ENCODE measurements around the gene DLL4.

The DLL4 gene

DNA sequence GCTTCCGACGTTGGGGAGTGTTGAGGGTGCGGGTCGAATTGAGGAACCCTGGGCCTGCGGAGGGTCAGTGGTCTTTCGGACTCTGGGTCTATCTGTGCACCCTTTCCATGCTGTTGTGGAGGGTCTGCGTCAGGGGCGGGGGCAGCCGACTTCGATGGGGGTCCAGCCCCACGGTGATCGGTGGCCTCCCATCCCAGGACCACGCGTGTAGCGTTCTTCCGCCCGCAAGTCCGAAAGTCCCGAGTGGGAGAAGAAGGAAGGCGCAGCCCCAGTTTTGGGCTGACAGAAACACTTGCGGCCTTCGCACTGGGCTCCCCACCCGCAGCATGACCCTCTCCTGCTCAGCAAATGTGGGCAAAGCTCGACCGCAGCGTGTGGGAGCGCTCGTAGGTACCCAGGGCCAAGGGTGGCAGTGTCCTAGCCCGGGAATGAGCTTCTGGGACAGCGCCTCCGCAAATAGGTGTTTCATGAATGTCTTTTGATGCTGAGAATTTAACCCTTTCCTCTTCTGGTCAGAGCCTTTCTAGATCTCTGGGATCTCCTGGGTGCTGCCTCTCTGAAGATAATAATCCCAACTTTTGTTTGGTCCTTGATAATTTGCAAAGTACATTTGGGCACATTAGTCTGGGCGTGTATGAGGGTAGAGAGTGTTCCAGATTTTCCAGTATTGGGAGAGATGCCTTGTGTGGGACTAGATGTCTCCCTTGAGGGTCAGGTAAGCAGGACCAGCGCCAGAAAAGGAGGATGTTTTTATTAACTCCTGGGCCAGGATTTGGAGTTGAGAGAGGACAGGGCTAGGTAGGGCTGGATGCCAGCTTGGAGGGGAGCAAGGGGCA lies 2.3 kb upstream of the DLL4 start:
- no peak for DNase-seq (ENCODE audit: low read depth, low spot score)

DNA sequence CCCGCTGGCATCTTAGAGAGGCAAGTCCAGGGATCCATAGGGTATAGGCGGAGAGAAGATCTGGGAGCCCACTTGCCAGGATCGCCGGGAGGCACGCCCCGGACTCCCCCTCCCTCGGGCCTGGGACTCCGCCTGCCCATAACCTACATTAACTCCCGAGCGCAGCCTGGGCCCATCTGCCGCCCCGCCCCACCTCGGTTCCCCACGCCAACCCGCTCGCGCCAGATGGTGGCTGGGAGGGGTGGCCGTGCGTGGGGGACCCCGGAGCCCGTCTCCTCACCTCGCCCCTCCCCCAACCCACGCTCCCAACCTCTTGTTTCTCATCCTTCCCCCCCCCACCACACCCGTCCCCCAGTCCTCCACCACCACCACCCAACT lies 1.7 kb upstream of the DLL4 start:
- no peak for DNase-seq (ENCODE audit: low read depth, low spot score)

DNA sequence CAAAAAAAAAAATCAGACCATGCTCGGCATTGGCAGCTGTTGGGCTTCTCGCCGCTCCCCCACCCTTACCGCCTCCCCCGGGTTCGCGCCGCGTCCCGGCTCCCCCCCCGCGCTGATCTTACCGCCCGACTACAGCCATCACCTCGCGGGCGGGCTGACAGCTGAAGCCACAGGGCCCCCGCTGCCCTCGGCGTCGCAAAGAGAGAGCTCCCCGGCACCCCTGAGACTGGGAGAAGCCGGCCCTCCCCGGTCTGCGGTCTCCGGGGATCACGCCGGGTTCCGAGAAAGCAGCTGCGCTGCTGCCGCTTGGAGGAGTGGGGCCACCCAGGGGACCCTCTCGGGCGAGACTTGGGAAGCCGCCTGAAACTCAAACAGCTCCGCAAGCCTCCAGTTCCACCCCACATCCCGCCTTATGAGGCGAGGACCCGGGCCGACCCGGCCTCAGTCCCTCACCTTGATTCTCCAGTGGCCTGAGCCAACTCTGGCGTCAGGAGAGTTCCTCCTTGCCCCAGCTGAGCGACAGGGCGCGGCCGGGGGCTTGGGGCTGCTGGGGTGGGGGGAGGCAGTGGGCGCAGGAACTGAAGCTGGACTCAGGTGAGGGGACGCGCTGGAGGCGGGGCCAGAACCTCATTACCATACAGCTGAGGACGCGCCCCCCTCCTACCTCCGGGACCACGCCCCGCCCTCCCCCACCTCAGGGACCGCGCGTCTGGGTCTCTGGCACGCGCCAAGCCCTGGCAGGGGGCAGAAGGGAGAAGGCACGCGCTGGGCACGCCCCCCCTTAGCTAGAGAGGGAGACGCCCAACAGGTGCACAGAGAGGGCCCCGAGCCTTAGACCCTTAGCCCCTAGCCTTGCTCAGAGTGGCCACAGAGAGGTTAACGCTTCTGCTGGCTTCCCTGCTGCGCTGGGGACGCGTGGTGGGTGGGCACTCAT lies 1.0 kb upstream of the DLL4 start:
- no peak for DNase-seq (ENCODE audit: low read depth, low spot score)

DNA sequence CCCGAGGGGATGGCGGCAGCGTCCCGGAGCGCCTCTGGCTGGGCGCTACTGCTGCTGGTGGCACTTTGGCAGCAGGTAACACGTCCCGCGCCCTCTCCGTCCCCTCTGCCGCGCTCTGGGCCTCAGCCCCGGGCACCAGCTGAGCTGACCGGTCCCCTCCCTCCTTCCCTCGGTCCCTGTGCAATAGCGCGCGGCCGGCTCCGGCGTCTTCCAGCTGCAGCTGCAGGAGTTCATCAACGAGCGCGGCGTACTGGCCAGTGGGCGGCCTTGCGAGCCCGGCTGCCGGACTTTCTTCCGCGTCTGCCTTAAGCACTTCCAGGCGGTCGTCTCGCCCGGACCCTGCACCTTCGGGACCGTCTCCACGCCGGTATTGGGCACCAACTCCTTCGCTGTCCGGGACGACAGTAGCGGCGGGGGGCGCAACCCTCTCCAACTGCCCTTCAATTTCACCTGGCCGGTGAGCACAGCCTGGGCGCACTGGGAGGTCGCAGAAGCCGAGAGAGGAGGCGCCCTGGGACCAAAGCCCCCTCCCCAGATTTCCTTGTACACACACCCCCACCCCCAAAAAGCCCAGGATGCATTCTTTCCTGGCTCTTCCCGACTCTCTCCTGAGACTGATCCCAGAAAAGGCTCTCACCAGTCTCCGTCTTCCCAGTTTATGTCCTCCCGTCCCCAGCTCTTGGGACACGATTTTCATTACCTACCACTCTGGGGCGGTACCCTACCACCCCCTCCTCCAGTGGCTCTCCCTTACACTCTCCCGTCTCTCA lies 705 bp downstream of the DLL4 start:
- DNase-seq (ENCODE audit: low read depth, low spot score), result no peak

DNA sequence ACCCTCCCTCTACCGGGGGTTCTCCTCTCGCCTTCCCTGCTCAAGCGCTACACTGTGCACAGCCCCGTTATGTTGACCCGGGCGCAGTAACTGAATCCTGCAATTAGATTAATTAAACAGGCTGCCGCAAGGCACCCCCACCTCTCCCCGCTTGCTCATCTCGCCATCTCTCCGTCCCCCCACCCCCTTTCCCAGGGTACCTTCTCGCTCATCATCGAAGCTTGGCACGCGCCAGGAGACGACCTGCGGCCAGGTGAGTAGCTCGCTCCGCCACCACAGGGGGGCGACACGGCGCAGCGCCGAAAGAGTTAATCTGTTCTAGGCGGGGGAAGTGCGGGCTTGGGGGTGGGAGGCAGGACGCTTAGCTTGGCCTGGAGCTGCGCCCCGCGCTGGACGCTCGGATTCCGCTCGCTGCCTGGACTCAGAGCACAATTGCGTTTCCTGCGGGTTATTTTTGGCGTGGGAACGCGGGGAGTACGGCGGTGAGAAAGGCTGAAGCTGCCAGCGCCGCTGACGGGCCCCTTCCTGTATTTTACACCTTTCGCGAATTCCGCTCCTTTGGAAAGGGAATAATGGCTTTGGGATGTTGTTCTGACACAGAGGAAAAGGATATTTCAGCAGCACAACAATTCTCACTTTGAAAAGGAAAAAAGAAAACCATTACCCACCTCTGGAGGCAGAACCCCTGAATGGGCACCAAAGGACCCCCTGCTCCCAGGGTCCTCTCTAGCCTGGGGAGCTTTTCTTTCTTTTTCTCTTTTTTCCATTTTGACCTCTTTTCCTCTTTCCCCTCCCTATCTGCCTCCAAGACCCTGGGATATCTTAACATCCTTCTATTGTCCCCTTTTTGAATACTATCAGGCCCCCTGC lies 1.5 kb downstream of the DLL4 start:
- no peak for DNase-seq (ENCODE audit: low read depth, low spot score)

DNA sequence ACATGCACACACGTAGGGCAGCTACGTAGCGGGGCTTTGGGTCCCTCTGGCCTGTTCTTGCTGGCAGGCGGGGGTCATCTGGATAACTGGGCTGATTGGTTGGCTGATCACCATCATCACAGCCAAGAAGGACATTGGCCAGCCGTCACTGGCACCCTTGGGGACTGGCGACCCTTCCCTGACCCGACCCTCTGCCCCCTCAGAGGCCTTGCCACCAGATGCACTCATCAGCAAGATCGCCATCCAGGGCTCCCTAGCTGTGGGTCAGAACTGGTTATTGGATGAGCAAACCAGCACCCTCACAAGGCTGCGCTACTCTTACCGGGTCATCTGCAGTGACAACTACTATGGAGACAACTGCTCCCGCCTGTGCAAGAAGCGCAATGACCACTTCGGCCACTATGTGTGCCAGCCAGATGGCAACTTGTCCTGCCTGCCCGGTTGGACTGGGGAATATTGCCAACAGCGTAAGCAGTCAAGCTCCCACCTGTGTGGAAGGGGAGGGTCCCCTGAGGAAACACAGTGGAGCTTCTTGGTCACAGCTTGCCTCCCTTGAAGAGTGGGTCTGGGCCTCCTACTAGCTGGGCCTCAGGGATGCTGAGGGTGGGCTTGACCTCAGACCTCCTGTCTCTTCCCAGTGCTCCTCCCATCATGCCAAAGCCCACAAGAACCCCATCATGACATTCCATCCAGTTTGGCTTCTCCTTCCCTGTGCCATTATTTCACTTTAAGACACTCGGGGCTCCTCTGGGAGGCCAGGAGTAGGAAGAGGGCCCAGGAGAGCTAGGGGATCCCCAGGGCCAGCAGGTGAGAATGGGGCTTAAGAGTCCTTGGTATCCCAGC lies 2.4 kb downstream of the DLL4 start:
- DNase-seq (ENCODE audit: low read depth, low spot score), result no peak

DNA sequence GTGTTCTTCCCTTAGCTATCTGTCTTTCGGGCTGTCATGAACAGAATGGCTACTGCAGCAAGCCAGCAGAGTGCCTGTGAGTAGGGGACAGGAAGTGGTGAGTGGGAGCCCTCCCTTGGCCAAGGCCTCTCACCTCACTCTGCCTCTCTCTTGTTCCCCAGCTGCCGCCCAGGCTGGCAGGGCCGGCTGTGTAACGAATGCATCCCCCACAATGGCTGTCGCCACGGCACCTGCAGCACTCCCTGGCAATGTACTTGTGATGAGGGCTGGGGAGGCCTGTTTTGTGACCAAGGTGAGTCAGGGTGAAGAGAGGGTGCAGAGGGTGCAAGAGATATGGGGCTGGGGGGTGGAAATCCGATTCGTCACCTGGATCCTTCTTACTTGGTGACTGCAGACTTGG lies 3.0 kb downstream of the DLL4 start:
- no peak for DNase-seq (ENCODE audit: low read depth, low spot score)

DNA sequence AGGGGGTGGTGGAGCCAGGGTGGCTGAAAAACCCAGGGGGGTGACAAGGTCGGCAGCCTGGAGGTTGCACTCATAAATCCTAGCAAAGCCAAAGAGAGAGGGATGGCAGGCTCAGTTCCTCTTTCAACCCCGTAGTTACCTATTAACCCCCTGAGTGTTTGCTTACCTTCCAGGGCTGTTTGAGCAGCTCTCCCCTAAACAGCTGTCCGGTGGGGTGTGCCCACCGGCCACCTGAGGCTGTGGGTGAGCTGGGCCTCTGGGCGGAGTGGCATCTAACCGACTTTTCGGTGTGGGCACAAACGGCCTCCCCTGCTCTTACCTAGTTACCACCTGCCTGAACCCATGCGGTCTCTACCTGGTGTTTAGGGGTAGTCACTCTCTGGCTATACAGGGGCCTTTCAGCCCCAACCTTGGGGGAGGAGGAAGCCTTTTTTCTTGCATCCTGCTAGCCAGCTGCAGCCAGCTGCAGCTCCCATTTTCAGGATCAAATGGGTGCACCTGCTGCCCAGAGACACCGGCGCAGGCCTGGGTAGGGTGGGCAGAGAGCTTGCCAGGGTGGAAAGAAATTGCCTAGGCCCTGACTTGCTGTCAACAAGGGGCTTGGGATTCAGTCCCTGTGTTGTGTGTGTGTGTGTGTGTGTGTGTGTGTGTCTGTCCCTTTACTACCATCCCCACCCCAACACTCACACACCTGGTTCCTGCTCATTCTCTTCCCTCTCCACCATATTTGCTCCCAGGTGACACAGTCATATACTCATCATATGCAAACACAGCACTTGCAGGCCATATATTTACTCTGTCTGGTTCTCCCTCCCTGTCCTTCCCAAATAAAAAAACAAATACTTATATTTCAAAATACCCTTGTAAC lies 3.7 kb downstream of the DLL4 start:
- no peak for DNase-seq (ENCODE audit: low read depth, low spot score)

DNA sequence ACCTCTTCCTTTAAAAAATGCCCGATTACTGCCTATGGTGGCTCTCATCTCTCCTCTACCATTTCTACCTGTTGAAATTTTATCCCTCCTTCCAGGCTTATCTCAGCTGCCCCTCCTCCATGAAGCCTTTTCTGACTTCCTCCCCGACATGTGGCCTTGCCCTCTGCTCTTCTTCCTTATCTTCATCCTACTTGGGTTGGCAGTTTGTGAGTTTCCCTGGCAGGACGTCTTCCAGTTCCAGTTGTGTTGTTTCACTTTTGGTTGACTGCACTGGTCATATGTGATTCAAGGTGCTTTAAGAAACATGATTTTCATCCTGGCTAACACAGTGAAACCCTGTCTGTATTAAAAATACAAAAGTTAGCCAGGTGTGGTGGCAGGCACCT lies 4.4 kb downstream of the DLL4 start:
- no peak for DNase-seq (ENCODE audit: low read depth, low spot score)

DNA sequence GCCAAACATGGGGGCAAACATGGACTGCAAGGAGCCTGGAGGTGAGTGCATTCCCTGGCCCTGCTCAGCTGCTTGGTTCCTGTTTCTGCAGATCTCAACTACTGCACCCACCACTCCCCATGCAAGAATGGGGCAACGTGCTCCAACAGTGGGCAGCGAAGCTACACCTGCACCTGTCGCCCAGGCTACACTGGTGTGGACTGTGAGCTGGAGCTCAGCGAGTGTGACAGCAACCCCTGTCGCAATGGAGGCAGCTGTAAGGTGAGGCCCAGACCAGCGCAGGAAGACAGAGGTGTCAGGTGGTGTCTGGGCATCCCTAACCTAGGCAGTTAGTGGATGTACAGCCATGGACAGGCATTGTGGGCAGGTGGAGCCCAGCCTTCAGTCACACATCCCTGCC lies 5.3 kb downstream of the DLL4 start:
- DNase-seq (ENCODE audit: low read depth, low spot score), result no peak

DNA sequence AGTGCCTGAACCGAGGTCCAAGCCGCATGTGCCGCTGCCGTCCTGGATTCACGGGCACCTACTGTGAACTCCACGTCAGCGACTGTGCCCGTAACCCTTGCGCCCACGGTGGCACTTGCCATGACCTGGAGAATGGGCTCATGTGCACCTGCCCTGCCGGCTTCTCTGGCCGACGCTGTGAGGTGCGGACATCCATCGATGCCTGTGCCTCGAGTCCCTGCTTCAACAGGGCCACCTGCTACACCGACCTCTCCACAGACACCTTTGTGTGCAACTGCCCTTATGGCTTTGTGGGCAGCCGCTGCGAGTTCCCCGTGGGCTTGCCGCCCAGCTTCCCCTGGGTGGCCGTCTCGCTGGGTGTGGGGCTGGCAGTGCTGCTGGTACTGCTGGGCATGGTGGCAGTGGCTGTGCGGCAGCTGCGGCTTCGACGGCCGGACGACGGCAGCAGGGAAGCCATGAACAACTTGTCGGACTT lies 7.1 kb downstream of the DLL4 start:
- DNase-seq (ENCODE audit: low read depth, low spot score), result no peak

DNA sequence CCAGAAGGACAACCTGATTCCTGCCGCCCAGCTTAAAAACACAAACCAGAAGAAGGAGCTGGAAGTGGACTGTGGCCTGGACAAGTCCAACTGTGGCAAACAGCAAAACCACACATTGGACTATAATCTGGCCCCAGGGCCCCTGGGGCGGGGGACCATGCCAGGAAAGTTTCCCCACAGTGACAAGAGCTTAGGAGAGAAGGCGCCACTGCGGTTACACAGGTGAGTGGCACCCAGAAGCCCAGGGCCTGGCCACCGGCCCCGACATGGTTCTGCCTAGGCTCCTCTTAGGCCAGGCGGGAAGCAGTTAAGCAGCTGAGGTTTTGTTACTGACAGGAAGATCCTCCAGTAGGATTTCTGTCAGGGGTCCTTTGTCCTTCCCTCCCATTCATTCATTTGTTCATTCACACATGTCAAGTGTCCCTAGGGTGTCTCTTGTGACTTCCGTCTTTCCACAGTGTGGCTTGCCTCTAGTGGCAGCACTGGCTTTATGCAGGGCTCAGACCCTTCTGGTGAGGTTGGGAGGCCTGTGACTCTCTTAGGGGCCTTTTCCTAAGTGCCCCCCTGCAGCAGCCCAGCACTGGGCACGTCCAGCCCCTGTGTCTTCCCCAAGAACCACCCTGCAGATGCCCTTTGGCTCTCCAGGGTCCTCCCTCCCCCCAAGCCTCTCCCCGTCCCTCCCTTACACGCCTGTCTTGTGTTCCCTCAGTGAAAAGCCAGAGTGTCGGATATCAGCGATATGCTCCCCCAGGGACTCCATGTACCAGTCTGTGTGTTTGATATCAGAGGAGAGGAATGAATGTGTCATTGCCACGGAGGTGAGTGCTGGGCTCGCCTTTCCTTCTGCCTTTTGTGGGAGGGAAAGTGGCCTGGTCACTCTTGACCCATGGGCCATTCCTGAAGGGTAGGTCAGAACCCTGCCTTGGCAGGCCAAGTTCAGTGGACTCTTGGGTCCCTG lies 7.8 kb downstream of the DLL4 start:
- no peak for DNase-seq (ENCODE audit: low read depth, low spot score)

DNA sequence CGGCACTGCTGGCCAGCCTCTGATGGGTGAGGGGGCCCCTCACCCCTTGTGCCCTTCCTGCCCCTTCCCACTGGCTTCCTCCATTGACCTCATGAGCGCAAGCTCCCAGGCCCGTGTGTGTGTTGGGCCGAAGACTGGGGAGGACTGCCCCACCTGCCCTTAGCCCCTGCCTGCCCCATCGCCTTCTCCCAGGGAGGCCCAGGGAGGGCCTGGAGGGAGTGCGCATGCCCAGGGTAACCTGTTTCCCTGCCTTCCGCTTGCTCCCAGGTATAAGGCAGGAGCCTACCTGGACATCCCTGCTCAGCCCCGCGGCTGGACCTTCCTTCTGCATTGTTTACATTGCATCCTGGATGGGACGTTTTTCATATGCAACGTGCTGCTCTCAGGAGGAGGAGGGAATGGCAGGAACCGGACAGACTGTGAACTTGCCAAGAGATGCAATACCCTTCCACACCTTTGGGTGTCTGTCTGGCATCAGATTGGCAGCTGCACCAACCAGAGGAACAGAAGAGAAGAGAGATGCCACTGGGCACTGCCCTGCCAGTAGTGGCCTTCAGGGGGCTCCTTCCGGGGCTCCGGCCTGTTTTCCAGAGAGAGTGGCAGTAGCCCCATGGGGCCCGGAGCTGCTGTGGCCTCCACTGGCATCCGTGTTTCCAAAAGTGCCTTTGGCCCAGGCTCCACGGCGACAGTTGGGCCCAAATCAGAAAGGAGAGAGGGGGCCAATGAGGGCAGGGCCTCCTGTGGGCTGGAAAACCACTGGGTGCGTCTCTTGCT lies 8.8 kb downstream of the DLL4 start:
- DNase-seq (ENCODE audit: low read depth, low spot score), result no peak

DNA sequence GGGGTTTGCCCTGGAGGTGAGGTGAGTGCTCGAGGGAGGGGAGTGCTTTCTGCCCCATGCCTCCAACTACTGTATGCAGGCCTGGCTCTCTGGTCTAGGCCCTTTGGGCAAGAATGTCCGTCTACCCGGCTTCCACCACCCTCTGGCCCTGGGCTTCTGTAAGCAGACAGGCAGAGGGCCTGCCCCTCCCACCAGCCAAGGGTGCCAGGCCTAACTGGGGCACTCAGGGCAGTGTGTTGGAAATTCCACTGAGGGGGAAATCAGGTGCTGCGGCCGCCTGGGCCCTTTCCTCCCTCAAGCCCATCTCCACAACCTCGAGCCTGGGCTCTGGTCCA lies 9.4 kb downstream of the DLL4 start:
- no peak for DNase-seq (ENCODE audit: low read depth, low spot score)

DNA sequence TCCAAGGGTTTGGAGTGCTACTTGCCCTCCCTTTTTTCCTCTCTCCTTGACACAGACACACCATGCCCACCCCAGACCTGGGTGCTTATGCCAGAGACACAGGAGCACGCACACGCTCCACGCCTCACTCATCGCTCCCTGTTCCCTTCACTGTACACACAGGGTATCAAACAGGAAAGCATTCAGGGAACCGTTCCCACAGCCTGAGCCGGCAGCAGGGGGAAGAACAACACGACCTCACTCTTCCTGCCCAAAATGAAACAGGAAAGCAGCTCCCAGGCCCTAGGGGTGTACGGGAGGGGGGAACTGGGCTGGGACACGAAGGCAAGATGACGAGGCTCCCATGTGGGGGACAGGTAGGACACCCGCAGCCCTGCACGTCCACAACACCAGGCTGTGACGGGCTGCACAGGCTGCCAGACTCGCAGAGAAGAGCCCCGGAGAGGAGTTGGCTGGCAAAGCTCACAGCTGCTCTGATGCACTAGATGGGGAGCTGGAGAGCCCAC lies 11.2 kb downstream of the DLL4 start:
- DNase-seq (ENCODE audit: low read depth, low spot score), result no peak

DNA sequence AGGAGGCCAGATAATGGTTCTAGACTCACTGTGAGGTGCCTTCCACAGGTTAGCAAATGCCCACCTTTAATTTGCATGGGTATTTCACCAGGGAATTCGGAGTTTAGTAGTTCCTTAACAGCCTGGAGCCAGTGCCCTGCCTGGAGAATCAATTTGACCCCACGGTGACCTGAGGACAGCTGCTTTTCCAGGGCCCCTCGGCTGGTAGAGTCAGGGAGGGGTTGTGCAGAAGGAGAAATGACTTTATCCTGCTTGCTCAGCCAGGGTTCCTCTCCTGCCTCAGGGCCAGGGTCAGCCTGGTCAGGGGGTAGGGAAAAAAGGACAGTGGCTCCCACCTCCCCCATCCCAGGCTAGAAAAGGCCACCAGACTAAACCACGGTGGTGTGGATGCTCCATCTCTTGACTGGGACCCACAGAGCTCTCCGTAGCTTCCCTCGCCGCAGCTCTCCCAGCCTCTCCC lies 12.0 kb downstream of the DLL4 start:
- DNase-seq (ENCODE audit: low read depth, low spot score), result no peak
